Inflammatory macrophage (primary cell): ENCODE measurements around the gene KCNQ5.
"Not testable (repeated sequence)": the region's sequence is repeated elsewhere in the genome, so short reads cannot be mapped to it uniquely, and the experiment has no call there.

Experiments
- DNase-seq, 2 donors: peaks; one replicate each; pipeline ENCODE4 v3.0.0-alpha.2; 2020 to 2022

Gene KCNQ5

DNA sequence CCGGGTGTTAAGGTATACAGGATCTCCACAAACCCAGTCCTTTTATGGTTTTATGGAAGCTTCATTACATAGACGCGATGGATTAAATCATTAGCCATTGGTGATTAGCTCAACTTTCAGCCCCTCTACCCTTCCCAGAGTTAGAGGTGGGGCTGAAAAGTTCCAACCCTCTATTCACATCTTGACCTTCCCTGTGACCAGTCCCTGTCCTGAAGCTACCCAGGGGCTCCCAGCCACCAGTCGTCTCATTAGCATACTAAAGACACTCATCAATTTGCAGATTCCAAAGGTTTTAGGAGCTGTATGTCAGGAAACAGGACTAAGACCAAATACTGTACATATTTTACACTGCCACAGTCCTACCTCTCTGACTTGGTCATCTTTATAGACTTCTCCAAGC, 582.4 kb downstream of the KCNQ5 start:
- DNase-seq = no peak

- DNase-seq = no peak
Measured at GRCh38 chr6:73207221-73207837, 585.5 kb downstream of the KCNQ5 start.

GRCh38 chr6:73209117-73209516, 587.3 kb downstream of the KCNQ5 start:
- no peak for DNase-seq

- no peak for DNase-seq
Measured at GRCh38 chr6:73216859-73217258, 595.0 kb downstream of the KCNQ5 start.

GRCh38 chr6:73225396-73225795, 603.5 kb downstream of the KCNQ5 start, which contains the start of gene KHDC1L:
Gene KHDC1L, minus strand, starts transcription at chr6:73225496. Its CDS starts 88 bp downstream, at chr6:73225408.
- DNase-seq = no peak

DNA sequence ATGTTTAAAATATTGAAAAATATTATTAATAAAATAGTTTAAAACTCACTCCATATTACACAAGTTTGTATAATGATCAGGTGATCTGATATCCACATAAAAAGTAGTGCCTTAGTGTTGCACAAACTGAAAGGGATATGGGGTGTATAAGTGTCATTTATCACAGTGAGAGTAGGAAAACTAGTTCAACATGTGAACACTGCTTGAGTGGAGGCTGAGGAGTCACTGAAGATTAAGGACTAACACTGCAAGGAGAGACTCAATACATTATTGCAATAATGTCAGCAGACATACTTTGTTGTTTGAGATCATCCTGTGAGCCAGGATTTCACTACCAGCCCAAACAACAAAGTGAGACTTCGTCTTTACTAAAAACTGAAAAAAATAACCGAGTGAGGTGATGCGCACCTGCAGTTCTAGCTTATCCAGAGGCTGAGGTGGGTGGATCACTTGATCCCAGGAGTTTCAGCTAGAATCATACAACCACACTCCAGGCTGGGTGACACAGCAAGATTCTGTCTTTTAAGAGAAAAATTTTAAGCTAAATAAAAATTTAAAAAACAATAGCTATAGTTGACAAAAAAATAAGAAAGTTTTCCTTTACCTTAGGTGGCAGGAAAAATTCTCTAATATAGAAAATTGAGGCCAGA, 605.9 kb downstream of the KCNQ5 start:
- DNase-seq = no peak

DNA sequence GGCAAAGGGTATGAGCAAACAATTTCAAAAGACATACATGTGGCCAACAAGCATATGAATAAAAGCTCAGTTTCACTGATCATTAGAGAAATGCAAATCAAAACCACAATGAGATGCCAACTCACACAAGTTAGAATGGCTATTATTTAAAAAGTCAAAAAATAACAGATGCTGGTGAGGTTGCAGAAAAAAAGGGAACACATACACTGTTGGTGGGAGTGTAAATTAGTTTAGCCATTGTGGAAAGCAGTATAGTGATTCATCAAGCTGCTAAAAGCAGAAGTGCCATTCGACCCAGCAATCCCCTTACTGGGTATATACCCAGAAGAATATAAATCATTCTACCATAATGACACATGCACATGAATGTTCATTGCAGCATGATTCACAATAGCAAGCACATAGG, 610.1 kb downstream of the KCNQ5 start:
- peak; percentile 55 to 72 for DNase-seq

DNA sequence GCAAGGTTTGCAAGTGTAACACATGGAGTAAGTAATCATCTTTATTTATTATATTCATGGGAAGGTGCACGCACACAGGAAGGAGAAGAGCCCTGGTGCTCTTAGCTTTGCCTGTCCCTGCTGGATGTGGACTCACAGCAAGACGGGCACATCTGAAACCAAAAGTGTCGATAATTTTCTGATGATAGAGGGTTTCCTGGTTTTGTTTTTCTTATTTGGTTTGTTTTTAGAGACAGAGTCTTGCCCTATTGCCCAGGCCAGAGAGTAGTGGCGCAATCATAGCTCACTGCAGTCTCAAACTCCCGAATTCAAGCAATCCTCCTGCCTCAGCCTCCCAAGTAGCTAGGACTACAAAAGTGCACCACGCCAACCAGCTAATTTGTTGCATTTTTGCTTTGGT, 611.2 kb downstream of the KCNQ5 start:
- DNase-seq = no peak

- DNase-seq = not testable (repeated sequence)
Measured at GRCh38 chr6:73233971-73234370, 612.1 kb downstream of the KCNQ5 start.

DNA sequence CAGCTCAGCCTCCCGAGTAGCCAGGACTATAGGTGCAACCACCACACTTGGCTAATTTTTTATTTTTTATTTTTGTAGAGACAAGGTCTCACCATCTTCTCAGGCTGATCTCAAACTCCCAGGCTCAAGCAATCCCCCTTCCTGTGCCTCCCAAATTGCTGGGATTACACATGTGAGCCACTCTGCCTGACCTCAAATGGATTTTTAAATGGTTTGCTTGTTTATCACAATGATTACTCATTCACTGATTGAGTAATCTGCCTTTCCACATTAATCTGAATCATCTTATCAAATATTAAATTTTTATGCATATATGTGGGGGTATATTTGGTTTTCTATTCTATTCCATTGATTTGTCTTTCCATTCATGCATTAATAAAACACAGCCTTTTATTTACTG, 612.9 kb downstream of the KCNQ5 start:
- no peak for DNase-seq

GRCh38 chr6:73236144-73236750, 614.4 kb downstream of the KCNQ5 start:
- DNase-seq = no peak

DNA sequence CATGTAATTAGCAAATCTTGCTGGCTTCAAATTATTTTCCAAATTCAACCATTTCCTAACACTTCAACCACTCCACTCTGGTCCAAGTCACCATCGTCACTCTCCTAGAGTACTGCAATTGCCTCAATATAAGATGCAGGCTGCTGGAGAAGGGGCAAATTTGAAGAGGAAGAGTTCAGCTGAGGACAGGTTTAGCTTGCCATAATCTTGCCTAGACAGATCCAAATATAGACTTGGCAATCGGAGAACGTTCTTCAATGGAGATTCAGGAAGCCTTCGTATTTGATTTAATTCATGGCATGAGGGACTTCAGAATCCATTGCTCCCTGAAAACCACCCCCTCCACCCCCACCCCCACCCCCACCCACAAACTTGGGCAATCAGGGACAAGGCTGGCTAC, 618.9 kb downstream of the KCNQ5 start:
- DNase-seq = no peak

- DNase-seq = no peak
Measured at GRCh38 chr6:73242001-73242400, 620.1 kb downstream of the KCNQ5 start.
